ENCODE measurements around the gene ZC3H12A. TPM values are rescaled to one million over a fixed set of nuclear protein-coding genes. Genes with fewer than 3 reads are reported as not detected.

The ZC3H12A gene
- total and polyA plus RNA-seq, 2 donors (not counting 1 experiment from before 2014, with no cell fraction given), result 73.0 to 170 TPM

DNA sequence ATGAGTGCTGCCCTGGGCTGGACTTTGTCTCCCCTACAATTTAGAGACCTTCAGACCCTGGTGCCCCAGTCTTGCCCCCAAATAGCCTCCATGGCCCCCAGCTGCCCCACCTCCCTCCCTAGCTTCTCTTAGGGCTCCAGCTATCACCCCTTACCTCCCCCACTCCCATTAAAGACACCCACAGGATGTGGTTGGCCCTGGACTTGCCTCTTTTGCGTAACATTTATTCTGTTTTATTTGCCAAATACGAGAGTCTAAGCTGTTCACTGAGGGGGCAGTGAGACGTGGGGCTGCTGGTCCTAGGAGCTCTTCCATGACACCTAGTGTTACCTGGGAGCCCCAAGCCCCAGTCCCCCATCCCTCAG lies 4.5 kb downstream of the ZC3H12A start:
- no peak for TF ChIP-seq EZH2 (IDR thresholded peaks at IDR 0.05; ENCODE audit: borderline replicate concordance, insufficient read depth, low read depth, low read length, poor library complexity, severe bottlenecking)
- TF ChIP-seq, protein P1, sequence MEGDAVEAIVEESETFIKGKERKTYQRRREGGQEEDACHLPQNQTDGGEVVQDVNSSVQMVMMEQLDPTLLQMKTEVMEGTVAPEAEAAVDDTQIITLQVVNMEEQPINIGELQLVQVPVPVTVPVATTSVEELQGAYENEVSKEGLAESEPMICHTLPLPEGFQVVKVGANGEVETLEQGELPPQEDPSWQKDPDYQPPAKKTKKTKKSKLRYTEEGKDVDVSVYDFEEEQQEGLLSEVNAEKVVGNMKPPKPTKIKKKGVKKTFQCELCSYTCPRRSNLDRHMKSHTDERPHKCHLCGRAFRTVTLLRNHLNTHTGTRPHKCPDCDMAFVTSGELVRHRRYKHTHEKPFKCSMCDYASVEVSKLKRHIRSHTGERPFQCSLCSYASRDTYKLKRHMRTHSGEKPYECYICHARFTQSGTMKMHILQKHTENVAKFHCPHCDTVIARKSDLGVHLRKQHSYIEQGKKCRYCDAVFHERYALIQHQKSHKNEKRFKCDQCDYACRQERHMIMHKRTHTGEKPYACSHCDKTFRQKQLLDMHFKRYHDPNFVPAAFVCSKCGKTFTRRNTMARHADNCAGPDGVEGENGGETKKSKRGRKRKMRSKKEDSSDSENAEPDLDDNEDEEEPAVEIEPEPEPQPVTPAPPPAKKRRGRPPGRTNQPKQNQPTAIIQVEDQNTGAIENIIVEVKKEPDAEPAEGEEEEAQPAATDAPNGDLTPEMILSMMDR (IDR thresholded peaks at IDR 0.05), result no peak
- H3K4me3 Mint-ChIP-seq, result peak overlapping the region; percentile 100
- H3K27ac Mint-ChIP-seq, result peak overlapping the region; percentile 98
- H2AFZ ChIP-seq (ENCODE audit: insufficient read depth, low read depth, low read length, poor library complexity, severe bottlenecking), result no peak overlapping the region
- ChIA-PET CTCF (interaction anchor here (0.8 to 22.3 kb wide), 6 partner anchors 9 to 512 kb away, joined by 3 to 690 read pairs (median 17); partner anchors contain the start of genes MEAF6 and MTF1), POLR2A (interaction anchor here (0.7 to 1.5 kb wide), 5 partner anchors 8 to 35 kb away, joined by 3 to 6 read pairs (median 3); no protein-coding TSS in a partner anchor)
- H3K9ac ChIP-seq (ENCODE audit: low read length), result peak overlapping the region; percentile 96
- H3K79me2 ChIP-seq (ENCODE audit: control insufficient read depth, insufficient read depth, low read length), result peaks cover 79% of the 10 kb centered on the region
- intact Hi-C loops (cut with micrococcal nuclease), result loop anchor here (1.0 to 10.0 kb wide), 6 partner anchors 8 to 1378 kb away; partner anchors contain the start of genes GNL2, RRAGC, SNIP1 and STK40
- peaks cover 32 to 68% of the 10 kb centered on the region in 2 donors for H3K4me1 ChIP-seq (ENCODE audit: control insufficient read depth in 2 of 2, insufficient read depth in 2 of 2, low read length in 2 of 2)
- WGBS (ENCODE audit: insufficient coverage), result 0% methylated on average over 3 of the region's 3 CpGs
- H3K4me3 ChIP-seq (ENCODE audit: control extremely low read depth in 1 of 5, extremely low read depth in 1 of 5, insufficient read depth in 1 of 5, low read depth in 2 of 5, low read length in 4 of 5), result peak overlapping the region; percentile 94 to 99 (median 98)
- ATAC-seq (ENCODE audit: low read depth) (no peak), DNase-seq (no peak)
- peak overlapping the region; percentile 92 for H3K4me2 ChIP-seq (replicated peaks; ENCODE audit: low read depth, low read length, poor library complexity, severe bottlenecking)
- peaks cover 0 to 79% of the 10 kb centered on the region in 2 experiments for H3K36me3 ChIP-seq (replicated peaks in 1 of 2; ENCODE audit: control extremely low read depth in 1 of 2, control insufficient read depth in 1 of 2, extremely low read depth in 1 of 2, insufficient read depth in 2 of 2, low read length in 1 of 2)
- peak overlapping the region; percentile 96 to 97 for H3K27ac ChIP-seq (ENCODE audit: low read length in 2 of 2)
- peaks cover 89% of the 10 kb centered on the region for H4K20me1 ChIP-seq (ENCODE audit: control insufficient read depth, insufficient read depth, low read length, poor library complexity, severe bottlenecking)
- no peaks in the 10 kb centered on the region for H3K27me3 ChIP-seq (replicated peaks in 1 of 4; ENCODE audit: control extremely low read depth in 1 of 4, control insufficient read depth in 3 of 4, insufficient read depth in 4 of 4, low read length in 3 of 4)
- H3K4me1 Mint-ChIP-seq, result peaks cover 57% of the 10 kb centered on the region
- H3K9me3 Mint-ChIP-seq (ENCODE audit: insufficient read depth), result no peaks in the 10 kb centered on the region
- H3K9me3 ChIP-seq (ENCODE audit: control extremely low read depth in 1 of 3, control insufficient read depth in 2 of 3, insufficient read depth in 1 of 3, low read length in 2 of 3), result no peaks in the 10 kb centered on the region
- H3K27me3 Mint-ChIP-seq, result no peaks in the 10 kb centered on the region
